Transverse colon (tissue), 4 donors: ENCODE data around the gene RHOU. TPM values are rescaled to one million over a fixed set of nuclear protein-coding genes. Genes with fewer than 3 reads are reported as not detected.

Source experiments
- DNase-seq: peaks from one replicate; pipeline ENCODE4 v3.0.0-alpha.2; 2019
- H3K27ac ChIP-seq, 4 donors: fragments of 200-600 bp; sonication (generic); 2 replicates each; pipeline ENCODE4 v1.5.1; 2016 to 2018; ENCODE audit warnings: inconsistent platforms in 4 of 4
- H3K27me3 ChIP-seq: fragments of 200-600 bp; sonication (generic); 2 replicates; pipeline ENCODE4 v1.5.1; 2017; ENCODE audit warnings: inconsistent platforms
- H3K36me3 ChIP-seq, 4 donors: fragments of 200-600 bp; sonication (generic); 2 replicates each; pipeline ENCODE4 v1.5.1; 2017 to 2019; ENCODE audit warnings: inconsistent platforms in 4 of 4
- H3K4me1 ChIP-seq, 4 donors: fragments of 200-600 bp; sonication (generic); 2 replicates each; pipeline ENCODE4 v1.5.1; 2017 to 2020; ENCODE audit warnings: inconsistent platforms in 4 of 4
- H3K4me3 ChIP-seq, 4 donors: fragments of 200-600 bp; sonication (generic); 1 replicate in 1 of 4; 2 replicates in 3 of 4; pipeline versions ENCODE4 v1.5.1 to v1.6.1; 2017 to 2019; ENCODE audit warnings: inconsistent platforms in 4 of 4
- H3K9me3 ChIP-seq, 2 donors: fragments of 200-600 bp; sonication (generic); 2 replicates each; pipeline ENCODE4 v1.5.1; 2017 to 2019; ENCODE audit warnings: inconsistent platforms in 2 of 2
- EP300 ChIP-seq: sonication (generic); formaldehyde crosslinking; IDR thresholded peaks from one replicate; pipeline ENCODE4 v1.6.1; 2017; ENCODE audit warnings: antibody characterized with exemption, low read depth
- POLR2A ChIP-seq: fragments of 450-650 bp; IDR thresholded peaks from one replicate; pipeline ENCODE4 v1.6.1; 2016; ENCODE audit warnings: antibody characterized with exemption, mild to moderate bottlenecking, moderate library complexity
- POLR2AphosphoS5 ChIP-seq, 3 donors: sonication (generic); formaldehyde crosslinking; IDR thresholded peaks; one replicate each; pipeline ENCODE4 v1.6.1; 2016; ENCODE audit warnings: antibody characterized with exemption in 3 of 3
- WGBS, 2 donors: methylation state at CpG; one replicate each; pipeline ENCODE4 v1.1.5; 2018; ENCODE audit warnings: low coverage in 1 of 2; 5-methylcytosine and 5-hydroxymethylcytosine counted together
- in situ Hi-C, 4 donors: fragments of 200-750 bp; cut with MboI; loops; one replicate each; pipeline versions ENCODE4 v1.15.0 to v1.15.1; 2017; ENCODE audit warnings: low sequenced_read_pairs in 3 of 4, low pct_ligation_motif_present in 1 of 4, low pct_unique_long_range_greater_than_20kb in 1 of 4
- intact Hi-C: fragments of 100-400 bp; cut with DNase I; formaldehyde crosslinking; loops from one replicate; pipeline ENCODE4 v1.15.1; 2023; ENCODE audit warnings: low total_unique reads
- total RNA-seq, 4 donors: library from RNA; depleted of rRNA; stranded (reverse); fragments of >200 nt; gene quantifications; one replicate each; pipeline ENCODE4 v1.1.0, GENCODE V29; 2016
- TF ChIP-seq, protein P1 (sequence below), 5 experiments: fragments of 200-600 bp in 3 of 5; fragments of 450-650 bp in 2 of 5; sonication (generic) in 3 of 5; IDR thresholded peaks; 1 replicate in 2 of 5; 2 replicates in 3 of 5; pipeline ENCODE4 v1.5.1; 2016 to 2017; ENCODE audit warnings: antibody characterized with exemption in 5 of 5, inconsistent platforms in 3 of 5, mild to moderate bottlenecking in 2 of 5, moderate library complexity in 1 of 5

The RHOU gene
- total RNA-seq, 4 donors from 2014 or later, result 32.0 to 62.5 (median 38.4) TPM

DNA sequence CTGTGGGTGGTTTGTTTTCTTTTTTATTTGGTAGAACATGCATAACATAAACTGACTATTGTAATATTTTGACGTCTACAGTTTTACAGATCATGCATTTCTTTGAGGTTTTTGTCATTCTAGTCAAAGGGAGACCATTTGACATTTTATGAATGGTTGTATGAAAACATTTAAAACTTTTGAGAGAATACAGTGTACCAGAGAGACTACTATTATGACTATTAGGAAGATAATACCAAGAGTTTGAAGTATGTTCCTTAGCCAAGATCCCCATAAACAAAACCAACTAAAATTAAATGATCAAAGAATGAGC is 37.3 kb upstream of the RHOU start:
- WGBS, 2 donors, result 79 to 87% methylated on average over 1 of the region's 1 CpG
- intact Hi-C loops (no loop called here), in situ Hi-C loops (no loop called here)
- no peak overlapping the region for H3K4me3 ChIP-seq
- H3K9me3 ChIP-seq, result peaks cover 0 to 3% of the 10 kb centered on the region in 2 donors
- H3K4me1 ChIP-seq, result no peaks in the 10 kb centered on the region
- H3K36me3 ChIP-seq, result no peaks in the 10 kb centered on the region
- H3K27ac ChIP-seq, result no peak overlapping the region
- TF ChIP-seq POLR2AphosphoS5 (IDR thresholded peaks at IDR 0.05) (no peak), POLR2A (no peak), EP300 (no peak)
- TF ChIP-seq, protein P1, sequence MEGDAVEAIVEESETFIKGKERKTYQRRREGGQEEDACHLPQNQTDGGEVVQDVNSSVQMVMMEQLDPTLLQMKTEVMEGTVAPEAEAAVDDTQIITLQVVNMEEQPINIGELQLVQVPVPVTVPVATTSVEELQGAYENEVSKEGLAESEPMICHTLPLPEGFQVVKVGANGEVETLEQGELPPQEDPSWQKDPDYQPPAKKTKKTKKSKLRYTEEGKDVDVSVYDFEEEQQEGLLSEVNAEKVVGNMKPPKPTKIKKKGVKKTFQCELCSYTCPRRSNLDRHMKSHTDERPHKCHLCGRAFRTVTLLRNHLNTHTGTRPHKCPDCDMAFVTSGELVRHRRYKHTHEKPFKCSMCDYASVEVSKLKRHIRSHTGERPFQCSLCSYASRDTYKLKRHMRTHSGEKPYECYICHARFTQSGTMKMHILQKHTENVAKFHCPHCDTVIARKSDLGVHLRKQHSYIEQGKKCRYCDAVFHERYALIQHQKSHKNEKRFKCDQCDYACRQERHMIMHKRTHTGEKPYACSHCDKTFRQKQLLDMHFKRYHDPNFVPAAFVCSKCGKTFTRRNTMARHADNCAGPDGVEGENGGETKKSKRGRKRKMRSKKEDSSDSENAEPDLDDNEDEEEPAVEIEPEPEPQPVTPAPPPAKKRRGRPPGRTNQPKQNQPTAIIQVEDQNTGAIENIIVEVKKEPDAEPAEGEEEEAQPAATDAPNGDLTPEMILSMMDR (IDR thresholded peaks at IDR 0.05), result no peak
- no peak for DNase-seq
- H3K27me3 ChIP-seq, result no peaks in the 10 kb centered on the region

DNA sequence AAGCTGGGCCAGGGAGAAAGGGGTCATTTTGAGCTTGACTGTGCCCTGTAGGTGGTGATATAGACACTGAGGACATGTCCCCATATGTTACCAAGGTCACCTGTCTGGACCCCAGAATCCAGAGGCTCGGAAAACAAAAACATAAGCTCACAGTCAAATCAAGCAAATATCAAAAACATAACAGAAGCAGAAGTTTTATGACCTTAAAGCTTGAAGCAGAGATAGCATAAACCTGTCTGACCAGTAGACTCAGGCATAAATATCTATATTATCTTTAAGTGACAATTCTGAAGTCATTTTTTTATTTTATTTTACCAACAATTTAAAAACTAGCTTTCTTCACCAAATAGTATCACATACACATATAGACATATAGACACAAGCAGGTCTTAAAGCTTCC is 32.8 kb upstream of the RHOU start:
- Histone ChIP-seq H3K9me3 (peaks cover 0 to 3% of the 10 kb centered on the region in 2 donors), H3K27me3 (no peaks in the 10 kb centered on the region), H3K4me3 (no peak overlapping the region), H3K27ac (no peak overlapping the region), H3K36me3 (no peaks in the 10 kb centered on the region), H3K4me1 (no peaks in the 10 kb centered on the region)
- intact Hi-C loops (no loop called here), in situ Hi-C loops (no loop called here)
- 67 to 100% methylated on average over 1 of the region's 1 CpG for WGBS, 2 donors
- TF ChIP-seq, protein P1 (IDR thresholded peaks at IDR 0.05), result no peak
- no peak for TF ChIP-seq POLR2A
- TF ChIP-seq EP300, result no peak
- no peak for TF ChIP-seq POLR2AphosphoS5 (IDR thresholded peaks at IDR 0.05)
- DNase-seq, result no peak

DNA sequence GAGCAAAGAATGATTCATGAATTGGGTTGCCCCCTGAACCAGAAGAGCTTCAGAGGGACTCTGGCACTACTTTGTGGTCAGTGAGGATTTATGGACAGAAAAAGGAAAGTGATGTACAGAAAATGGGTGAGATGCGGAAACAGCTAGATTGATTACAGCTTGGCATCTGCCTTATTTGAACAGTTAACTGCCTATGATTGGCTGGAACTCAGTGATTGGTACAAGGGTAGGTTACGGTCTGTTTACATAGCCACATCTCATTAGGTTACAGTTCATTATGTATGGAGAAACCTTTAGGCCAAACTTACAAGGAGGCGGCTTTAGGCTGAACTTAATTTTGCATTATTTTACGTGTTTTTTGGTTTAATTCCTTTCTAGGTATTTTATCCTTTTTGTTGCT is 29.0 kb upstream of the RHOU start:
- 80 to 83% methylated on average over 2 to 4 of the region's 4 CpGs for WGBS, 2 donors
- Histone ChIP-seq H3K27ac (no peak overlapping the region), H3K4me1 (no peaks in the 10 kb centered on the region), H3K36me3 (no peaks in the 10 kb centered on the region), H3K27me3 (no peaks in the 10 kb centered on the region), H3K4me3 (no peak overlapping the region), H3K9me3 (peaks cover 0 to 3% of the 10 kb centered on the region in 2 donors)
- DNase-seq, result no peak
- in situ Hi-C loops (no loop called here), intact Hi-C loops (no loop called here)
- TF ChIP-seq POLR2AphosphoS5 (IDR thresholded peaks at IDR 0.05), result no peak
- no peak for TF ChIP-seq EP300
- TF ChIP-seq, protein P1 (IDR thresholded peaks at IDR 0.05), result no peak
- no peak for TF ChIP-seq POLR2A

DNA sequence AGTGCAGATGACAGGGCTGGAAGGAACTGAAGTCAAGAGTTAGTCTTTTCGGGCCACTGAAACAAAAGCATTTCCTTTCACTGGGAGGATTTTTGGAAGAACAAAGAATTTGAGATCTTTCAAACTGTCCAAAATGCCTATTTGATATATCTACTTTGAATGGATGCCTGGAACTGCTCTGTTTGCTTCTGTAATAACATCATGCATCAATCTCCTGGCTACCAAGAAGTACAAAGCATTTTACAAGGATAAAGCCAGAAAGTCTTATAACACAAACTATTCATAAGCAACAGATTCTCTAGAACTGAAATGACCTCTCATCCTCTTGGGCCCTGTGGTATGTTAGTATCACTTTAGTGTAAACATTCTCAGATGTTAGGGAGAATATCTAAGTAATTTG is 18.2 kb upstream of the RHOU start:
- no peak for DNase-seq
- peak overlapping the region in 1 of 4 donors; percentile 12 for H3K27ac ChIP-seq
- no peaks in the 10 kb centered on the region for H3K27me3 ChIP-seq
- no peak overlapping the region for H3K4me3 ChIP-seq
- H3K36me3 ChIP-seq, result no peaks in the 10 kb centered on the region
- 67% methylated on average over 1 of the region's 1 CpG; no CpG with 5 or more reads in 1 of the 2 donors for WGBS, 2 donors
- no peaks in the 10 kb centered on the region for H3K9me3 ChIP-seq
- intact Hi-C loops (no loop called here), in situ Hi-C loops (no loop called here)
- H3K4me1 ChIP-seq, result peaks cover 0 to 5% (median 0%) of the 10 kb centered on the region in 4 donors
- TF ChIP-seq, protein P1 (IDR thresholded peaks at IDR 0.05), result no peak
- TF ChIP-seq EP300, result no peak
- no peak for TF ChIP-seq POLR2A
- TF ChIP-seq POLR2AphosphoS5 (IDR thresholded peaks at IDR 0.05), result no peak
